Measurements from ENCODE around the gene SLC35E4.

GRCh38 chr22:30591588-30592359 lies 43.8 kb upstream of the SLC35E4 start, which contains the start of gene PES1:
- peak in 1 of 4 experiments; percentile 19 for TF ChIP-seq CTCF (IDR thresholded peaks at IDR 0.05)
- TF ChIP-seq POLR2A (IDR thresholded peaks at IDR 0.05) = peak in 1 of 2 donors; percentile 28

Measured in uterus (tissue), 2 donors.